GM12891 (cell line): ENCODE results near the gene FFAR1.
A peak's percentile ranks its signal among the peaks of the same experiment; 100 is the strongest.

Experiments
- DNase-seq: peaks from one replicate; pipeline ENCODE4 v3.0.0; 2011; ENCODE audit warnings: low spot score; ENCODE audit not compliant: insufficient read length
- FAIRE-seq: peaks from 2 replicates; lab custom pipeline; 2011; peaks lifted over from hg19 to GRCh38; lab: Jason Lieb, UNC
- PAX5 ChIP-seq: IDR thresholded peaks from 2 replicates; pipeline ENCODE4 v1.6.1; 2011; ENCODE audit warnings: low read length, moderate library complexity, mild to moderate bottlenecking; ENCODE audit not compliant: insufficient read depth, severe bottlenecking
- POLR2A ChIP-seq: IDR thresholded peaks from 2 replicates; pipeline ENCODE4 v1.6.1; 2011; ENCODE audit warnings: low read depth, low read length, control low read depth
- POLR2AphosphoS5 ChIP-seq: IDR thresholded peaks from 2 replicates; pipeline ENCODE4 v1.6.1; 2011; ENCODE audit warnings: low read depth, low read length, control low read depth
- POU2F2 ChIP-seq: IDR thresholded peaks from 2 replicates; pipeline ENCODE4 v1.6.1; 2011; ENCODE audit warnings: low read depth, mild to moderate bottlenecking, control low read depth, low read length, moderate library complexity
- SPI1 ChIP-seq: IDR thresholded peaks from 2 replicates; pipeline ENCODE4 v1.6.1; 2011; ENCODE audit warnings: low read depth, low read length, control low read depth
- TAF1 ChIP-seq: IDR thresholded peaks from 2 replicates; pipeline ENCODE4 v1.6.1; 2011; ENCODE audit warnings: low read depth, low read length, control low read depth

The FFAR1 gene

DNA sequence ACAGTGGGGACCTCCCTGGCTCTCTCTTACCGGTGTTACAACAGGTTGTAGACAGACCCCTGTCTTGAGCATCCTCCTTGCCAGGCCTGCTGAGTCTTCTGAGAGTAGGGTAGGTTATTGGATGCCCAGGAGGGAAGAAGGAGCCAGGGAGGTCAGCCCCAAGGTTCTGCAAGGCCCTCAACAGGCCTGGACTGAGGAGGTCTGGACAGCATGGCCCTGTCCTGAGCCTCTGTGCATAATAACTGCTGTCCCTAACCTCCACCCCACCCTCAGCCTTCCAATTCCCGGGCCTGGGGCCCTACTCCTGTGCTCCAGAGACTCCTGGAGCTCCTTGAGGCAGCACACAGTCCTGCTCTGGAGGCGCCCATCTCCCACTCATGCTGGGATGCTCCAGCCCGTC is 18.4 kb upstream of the FFAR1 start:
- FAIRE-seq = no peak
- no peak for TF ChIP-seq POLR2A
- no peak for TF ChIP-seq SPI1
- no peak for TF ChIP-seq TAF1
- TF ChIP-seq POLR2AphosphoS5 = no peak
- no peak for TF ChIP-seq POU2F2
- no peak for TF ChIP-seq PAX5
- no peak for DNase-seq

- 0 out of 2 replicates have a peak, but pooled peaks have one; percentile 33 for TF ChIP-seq POLR2A
- peak; percentile 73 for TF ChIP-seq POU2F2
- TF ChIP-seq PAX5 = peak; percentile 66
- no peak for TF ChIP-seq SPI1
- TF ChIP-seq TAF1 = 0 out of 2 replicates have a peak, but pooled peaks have one; percentile 15
- peak; percentile 44; the same call in 1 of the 2 replicates for TF ChIP-seq POLR2AphosphoS5
- DNase-seq (no peak), FAIRE-seq (peak; percentile 99)
Measured at GRCh38 chr19:35330475-35330874, 17.2 kb upstream of the FFAR1 start.

GRCh38 chr19:35331551-35332214 is 16.0 kb upstream of the FFAR1 start:
- TF ChIP-seq POU2F2 (no peak), POLR2AphosphoS5 (no peak), TAF1 (no peak), SPI1 (no peak), POLR2A (no peak), PAX5 (no peak)
- DNase-seq (no peak), FAIRE-seq (peak; percentile 41)

GRCh38 chr19:35332817-35333216 is 14.9 kb upstream of the FFAR1 start:
- DNase-seq = no peak
- FAIRE-seq = peak; percentile 98
- TF ChIP-seq SPI1 = no peak
- no peak for TF ChIP-seq PAX5
- no peak for TF ChIP-seq POU2F2
- TF ChIP-seq POLR2AphosphoS5 = peak; percentile 68; the same call in 1 of the 2 replicates
- TF ChIP-seq POLR2A = 0 out of 2 replicates have a peak, but pooled peaks have one; percentile 44
- TF ChIP-seq TAF1 = no peak

DNA sequence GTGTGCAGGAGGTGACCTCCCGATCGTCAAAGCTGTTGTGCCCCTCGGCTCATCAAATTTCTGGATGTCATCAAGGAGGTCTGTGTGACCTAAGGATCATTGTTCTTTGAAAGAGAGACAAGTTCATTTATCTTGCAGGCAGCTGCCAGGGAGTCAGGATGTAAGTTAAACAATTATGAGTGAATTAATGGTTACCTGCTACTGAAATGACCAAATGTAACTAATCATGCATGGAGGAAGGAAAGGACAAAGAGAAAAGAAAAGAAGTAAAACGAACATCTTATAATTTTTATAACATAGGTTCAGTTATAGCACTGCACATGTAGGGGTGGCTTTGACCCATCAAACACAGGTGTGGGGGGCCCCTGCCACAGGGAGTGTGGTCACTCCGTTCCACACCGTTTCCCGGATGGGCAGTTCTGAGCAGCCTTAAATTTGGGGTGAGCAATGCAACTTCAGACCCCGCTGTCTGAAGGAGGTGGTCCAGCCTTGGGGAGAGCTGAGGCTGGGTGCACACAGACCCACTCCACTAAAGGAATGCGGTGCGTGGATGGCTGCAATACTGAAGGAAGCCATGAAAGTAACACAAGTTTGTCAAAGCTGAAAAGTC is 13.5 kb upstream of the FFAR1 start:
- TF ChIP-seq SPI1 (no peak), POLR2A (peak; percentile 50; the same call in 1 of the 2 replicates), POU2F2 (no peak), TAF1 (no peak)
- FAIRE-seq (peak; percentile 69), DNase-seq (no peak)

- TF ChIP-seq POU2F2 (no peak), SPI1 (no peak), POLR2A (no peak), TAF1 (no peak), PAX5 (no peak), POLR2AphosphoS5 (no peak)
- FAIRE-seq = peak; percentile 55
- DNase-seq = no peak
Measured at GRCh38 chr19:35336166-35336955, 11.3 kb upstream of the FFAR1 start.

- TF ChIP-seq POLR2A = no peak
- TF ChIP-seq SPI1 = peak; percentile 61
- TF ChIP-seq TAF1 = no peak
- no peak for TF ChIP-seq POLR2AphosphoS5
- no peak for TF ChIP-seq PAX5
- no peak for TF ChIP-seq POU2F2
- DNase-seq (no peak), FAIRE-seq (peak; percentile 82)
Measured at GRCh38 chr19:35337097-35337983, 10.4 kb upstream of the FFAR1 start.

DNA sequence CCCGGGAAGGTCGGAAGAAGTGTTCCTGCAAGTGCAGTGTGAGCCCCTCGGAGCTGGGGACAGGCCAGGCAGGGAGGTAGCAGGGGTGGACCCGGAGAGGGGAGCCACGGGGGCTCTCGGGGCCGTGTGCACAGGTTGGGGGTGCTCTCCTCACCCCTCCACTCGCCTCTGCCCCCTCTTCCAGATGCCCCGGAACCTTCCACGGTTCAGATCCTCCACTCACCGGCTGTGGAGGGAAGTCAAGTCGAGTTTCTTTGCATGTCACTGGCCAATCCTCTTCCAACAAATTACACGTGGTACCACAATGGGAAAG is 9.8 kb upstream of the FFAR1 start:
- FAIRE-seq (no peak), DNase-seq (no peak)

More for the DNA sequence above, 9.8 kb upstream of the FFAR1 start:
- TF ChIP-seq SPI1 (no peak), TAF1 (no peak), PAX5 (no peak), POLR2A (no peak), POLR2AphosphoS5 (no peak), POU2F2 (no peak)
